TTC549 (cell line): Measurements from ENCODE around the gene PSMD5.

Experiments used
- FAIRE-seq: peaks from 2 replicates; lab custom pipeline; 2012; peaks lifted over from hg19 to GRCh38; lab: Jason Lieb, UNC

PSMD5 gene

GRCh38 chr9:120874226-120875194 lies 31.8 kb upstream of the PSMD5 start:
- FAIRE-seq = no peak

DNA sequence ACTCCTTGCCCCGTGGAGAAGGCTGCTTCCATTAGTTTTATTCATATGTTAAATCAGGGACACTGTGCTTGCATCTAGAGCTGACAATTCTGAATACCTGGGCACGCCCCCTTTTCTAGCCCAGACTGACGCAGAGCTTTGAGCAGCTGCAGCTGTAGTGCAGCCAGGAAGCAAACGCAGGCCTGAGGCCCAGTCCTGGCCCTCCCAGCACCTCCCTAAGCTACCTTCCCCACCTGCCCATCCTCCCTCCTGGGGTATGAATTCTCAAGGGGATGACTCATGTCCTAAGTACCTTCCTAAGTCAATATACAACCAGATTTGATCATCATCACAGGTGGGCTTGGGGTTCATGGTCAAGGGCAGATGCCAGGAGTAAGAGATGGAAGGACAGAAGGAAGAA lies 30.8 kb upstream of the PSMD5 start:
- no peak for FAIRE-seq

DNA sequence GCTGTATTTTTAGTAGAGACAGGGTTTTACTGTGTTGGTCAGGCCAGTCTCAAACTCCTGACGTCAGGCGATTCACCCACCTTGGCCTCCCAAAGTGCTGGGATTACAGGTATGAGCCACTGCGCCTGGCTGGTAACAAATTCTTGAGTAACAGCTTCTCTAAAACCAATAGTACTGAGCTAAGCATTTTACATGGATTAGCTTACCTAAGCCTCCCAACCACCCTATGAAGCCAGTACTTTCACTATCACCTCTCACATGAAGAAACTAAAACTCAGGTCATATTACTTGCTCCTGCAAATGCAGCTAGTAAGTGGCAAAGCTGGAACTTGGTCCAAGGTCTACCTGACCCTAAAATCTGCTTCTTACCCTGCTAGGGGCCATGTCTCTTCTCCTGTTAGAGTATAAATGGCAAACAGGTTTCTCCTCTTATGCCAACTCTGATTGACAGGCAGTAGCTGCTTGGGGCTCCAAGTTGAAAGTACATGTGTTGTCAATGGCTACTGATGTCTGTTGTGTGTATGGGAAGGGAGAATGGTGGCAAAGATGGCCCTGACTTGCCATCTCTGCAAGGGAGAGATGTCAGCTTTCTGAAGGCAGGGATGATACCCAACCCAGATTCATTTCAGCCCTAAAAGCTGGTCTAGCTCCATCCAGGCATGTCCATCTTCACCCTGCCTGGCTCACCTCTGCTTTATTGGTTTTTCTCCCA lies 30.2 kb upstream of the PSMD5 start:
- no peak for FAIRE-seq

DNA sequence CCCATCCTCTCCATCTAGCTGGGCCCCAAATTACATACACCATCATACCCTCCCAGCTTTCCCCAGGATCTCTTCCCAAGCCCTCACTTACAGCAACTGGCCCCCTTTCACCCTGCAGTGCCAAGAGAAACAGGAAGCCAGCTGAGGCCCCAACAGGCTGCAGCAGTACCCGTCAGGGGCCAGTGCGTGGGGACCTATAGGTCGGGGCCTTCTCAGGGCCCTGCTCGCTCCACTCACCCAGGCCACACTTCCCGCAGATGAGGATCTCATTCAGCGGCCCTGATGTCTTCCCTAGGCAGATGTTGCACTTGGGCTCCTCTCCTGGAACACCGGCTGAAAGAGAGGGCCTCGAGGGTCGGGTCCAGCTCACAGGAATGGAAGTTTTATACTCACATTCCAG lies 27.5 kb upstream of the PSMD5 start:
- no peak for FAIRE-seq

DNA sequence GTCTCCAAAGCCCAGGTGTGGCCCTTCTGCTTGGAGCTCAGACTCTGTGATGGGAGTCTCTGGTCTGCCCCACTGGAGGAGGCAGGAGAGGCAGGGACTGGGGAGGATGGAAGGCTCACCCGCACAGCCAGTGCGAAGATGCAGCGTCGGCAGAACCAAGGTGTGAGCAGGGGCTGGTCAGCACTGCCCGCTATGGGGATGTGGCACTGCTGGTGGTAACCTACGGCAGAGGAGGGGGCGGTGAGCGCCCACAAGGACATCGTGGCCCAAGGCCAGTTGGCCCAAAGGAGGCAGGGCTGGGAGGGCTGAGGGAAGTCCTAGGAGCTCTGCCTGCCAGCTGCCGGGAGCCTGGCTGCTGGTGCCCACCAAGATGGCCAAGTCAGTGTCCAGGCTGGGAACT lies 27.0 kb upstream of the PSMD5 start:
- no peak for FAIRE-seq

DNA sequence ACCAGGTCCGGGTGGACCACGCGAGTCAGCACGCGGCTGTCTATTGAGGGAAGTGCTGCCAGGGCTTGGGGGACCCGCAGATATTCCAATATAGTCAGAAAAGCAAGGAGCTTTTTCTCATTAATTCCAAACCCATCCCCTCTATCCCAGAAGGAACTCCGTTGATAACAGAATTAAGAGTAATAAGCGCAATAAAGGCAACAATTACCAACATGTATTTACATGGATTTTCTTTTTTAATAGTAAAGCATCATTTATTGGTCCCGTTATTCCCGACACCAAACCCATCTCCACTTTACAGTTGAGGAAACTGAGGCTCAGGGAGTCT lies 26.6 kb upstream of the PSMD5 start:
- FAIRE-seq = no peak

DNA sequence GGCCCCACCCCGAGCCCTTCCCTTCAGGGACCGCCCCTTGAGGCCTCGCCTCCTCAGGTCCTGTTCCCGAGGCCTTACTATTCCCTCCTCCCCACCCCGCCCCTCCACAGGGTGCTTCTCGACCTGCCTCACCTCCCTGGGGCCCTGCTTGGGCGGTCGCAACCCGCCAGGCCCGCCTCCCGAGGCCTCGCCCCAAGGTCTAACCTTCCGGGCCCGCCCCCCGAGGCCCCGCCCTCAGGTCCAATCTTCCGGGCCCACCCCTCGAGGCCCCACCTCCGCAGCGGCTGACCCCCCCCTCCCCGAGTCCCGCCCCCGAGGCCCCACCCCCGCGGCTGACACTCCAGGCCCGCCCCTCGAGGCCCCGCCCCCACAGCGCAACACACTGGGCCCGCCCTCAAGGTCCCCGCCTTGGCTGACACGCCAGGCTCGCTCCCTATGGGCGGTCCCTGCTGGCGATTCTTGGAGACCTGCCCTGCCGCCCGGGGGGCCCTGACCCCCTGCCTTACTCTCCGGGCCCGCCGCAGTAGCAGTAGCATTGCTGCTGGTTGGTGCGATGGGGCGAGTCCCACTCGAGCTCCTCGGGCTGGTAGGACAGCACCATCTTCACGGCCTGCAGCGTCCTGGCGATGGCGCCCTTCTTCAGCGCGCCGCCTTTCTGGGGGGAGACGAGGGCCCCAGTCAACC lies 26.1 kb upstream of the PSMD5 start:
- no peak for FAIRE-seq

- FAIRE-seq = no peak
Observed at GRCh38 chr9:120868339-120868675, 25.6 kb upstream of the PSMD5 start.

GRCh38 chr9:120867676-120868338 lies 25.1 kb upstream of the PSMD5 start:
- no peak for FAIRE-seq

DNA sequence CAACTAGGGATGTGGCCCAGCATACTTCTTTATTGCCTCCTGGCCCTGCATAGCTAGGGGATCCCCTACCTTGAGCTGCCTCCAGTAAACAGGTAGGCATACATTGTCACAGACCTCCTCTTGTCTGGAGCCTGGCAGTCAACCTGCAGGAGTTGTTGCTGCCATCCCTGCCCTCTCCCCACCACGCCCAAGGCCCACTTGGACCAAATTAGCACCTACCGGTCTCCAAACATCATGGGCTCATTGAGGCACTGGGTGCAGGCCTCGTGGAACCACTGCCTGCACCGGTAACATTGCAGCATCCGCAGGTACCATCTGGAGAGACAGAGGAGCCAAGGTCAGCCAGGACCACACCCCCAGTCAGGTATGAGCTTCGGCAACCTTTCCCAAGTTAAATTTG lies 23.9 kb upstream of the PSMD5 start:
- no peak for FAIRE-seq

DNA sequence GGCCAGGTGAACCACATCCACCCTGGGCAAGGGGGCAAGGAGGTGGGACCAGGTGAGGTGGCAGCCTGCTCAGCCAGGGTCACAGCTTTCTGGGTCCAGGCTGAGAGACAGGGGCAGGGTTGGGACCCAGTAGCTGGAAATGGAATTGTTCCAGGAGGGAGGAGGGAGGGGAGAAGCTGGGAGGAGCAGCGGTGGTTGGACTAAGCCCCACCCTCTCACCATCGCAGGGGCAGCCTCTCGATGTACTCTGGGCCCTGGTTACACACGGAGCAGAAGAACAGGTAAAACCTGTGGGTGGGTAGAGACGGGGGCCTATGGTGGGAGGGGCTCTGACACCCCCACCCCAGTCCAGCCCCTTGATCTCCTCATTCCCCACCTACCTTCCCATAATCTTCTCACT lies 23.1 kb upstream of the PSMD5 start:
- FAIRE-seq = no peak

DNA sequence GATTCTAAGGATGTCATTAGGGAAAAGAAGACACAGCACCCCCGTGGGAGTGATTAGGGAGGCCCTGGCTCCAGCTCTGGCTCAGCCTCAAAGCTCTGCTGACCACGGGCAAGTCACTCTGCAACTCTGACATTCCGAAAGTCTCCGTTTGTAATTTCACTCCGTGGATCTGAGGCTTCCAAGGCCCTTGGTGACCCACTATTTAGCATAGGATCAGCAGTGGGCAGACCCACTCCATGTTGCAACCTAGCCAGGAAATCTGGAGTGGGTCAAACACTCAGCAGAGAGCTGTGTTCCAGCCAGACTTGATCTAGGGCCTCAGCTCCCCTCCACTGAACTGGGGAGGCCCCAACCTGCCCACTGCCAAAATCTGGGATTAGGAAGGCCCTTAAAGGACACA lies 22.5 kb upstream of the PSMD5 start:
- FAIRE-seq = no peak

- FAIRE-seq = no peak
Observed at GRCh38 chr9:120864719-120865118, 22.0 kb upstream of the PSMD5 start.

DNA sequence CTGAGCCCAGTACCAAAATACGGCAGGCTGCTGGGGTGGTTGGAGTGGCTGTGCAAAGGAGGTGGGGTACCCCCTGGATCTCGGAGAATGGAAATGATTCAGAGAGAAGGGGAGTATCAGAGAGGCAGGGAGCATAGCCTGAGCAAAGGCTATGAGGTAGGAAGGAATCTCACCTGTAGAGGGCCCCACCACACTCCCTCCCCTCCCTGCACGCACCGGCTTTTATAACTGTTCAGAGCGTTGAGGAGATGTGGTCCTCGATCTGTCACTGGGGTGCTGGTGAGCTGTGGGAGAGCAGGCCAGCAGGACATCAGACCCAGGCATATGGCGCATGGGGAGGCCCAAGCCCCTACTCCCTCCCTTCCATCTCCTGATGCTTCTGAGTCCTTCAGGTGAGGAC lies 21.1 kb upstream of the PSMD5 start:
- no peak for FAIRE-seq

- FAIRE-seq = no peak
Observed at GRCh38 chr9:120862452-120862851, 19.7 kb upstream of the PSMD5 start.

- FAIRE-seq = no peak
Observed at GRCh38 chr9:120861935-120862334, 19.2 kb upstream of the PSMD5 start.

- no peak for FAIRE-seq
Observed at GRCh38 chr9:120860083-120860482, 17.4 kb upstream of the PSMD5 start.

GRCh38 chr9:120859361-120859760 lies 16.6 kb upstream of the PSMD5 start:
- FAIRE-seq = no peak

GRCh38 chr9:120857902-120858301 lies 15.2 kb upstream of the PSMD5 start:
- FAIRE-seq = no peak

DNA sequence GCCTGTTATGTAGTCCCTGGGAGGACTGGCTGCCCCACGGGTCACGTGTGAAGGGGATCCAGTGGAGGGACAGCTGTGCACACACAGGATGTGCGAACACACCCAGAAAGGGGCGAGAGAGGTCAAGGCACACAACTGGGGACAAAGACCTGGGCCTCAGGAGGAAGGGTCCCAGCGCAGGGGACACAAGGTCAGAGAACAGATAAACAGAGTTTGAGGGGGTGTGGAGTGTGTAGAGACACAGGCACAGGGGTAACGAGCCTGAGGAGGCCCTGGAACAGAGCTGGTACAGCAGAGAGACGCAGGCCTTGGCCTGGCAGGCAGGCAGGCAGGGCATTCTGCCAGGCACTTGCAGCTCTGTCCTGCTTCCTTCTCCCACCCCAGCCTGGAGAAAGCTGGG lies 14.8 kb upstream of the PSMD5 start:
- FAIRE-seq = no peak

- no peak for FAIRE-seq
Observed at GRCh38 chr9:120856700-120857099, 14.0 kb upstream of the PSMD5 start.

GRCh38 chr9:120855827-120856670 lies 13.3 kb upstream of the PSMD5 start:
- no peak for FAIRE-seq
